SK-N-SH treated with all-trans-retinoic acid at 6 μM for 48 hours (cell line): ENCODE measurements around the gene FOSB.

Experiments used
- ARNTL ChIP-seq: fragments of 450-650 bp; formaldehyde crosslinking; IDR thresholded peaks from 2 replicates; pipeline ENCODE4 v1.5.0; 2020; ENCODE audit warnings: low read depth, mild to moderate bottlenecking, moderate library complexity, borderline replicate concordance
- ESRRG ChIP-seq: fragments of 250-450 bp; sonication (Bioruptor Pico); IDR thresholded peaks from 2 replicates; pipeline ENCODE4 v1.6.1; 2021; ENCODE audit warnings: mild to moderate bottlenecking
- OSR1 ChIP-seq: fragments of 250-450 bp; sonication (Bioruptor Pico); IDR thresholded peaks from 2 replicates; pipeline ENCODE4 v1.8.0; 2022; ENCODE audit warnings: moderate library complexity, mild to moderate bottlenecking, inconsistent platforms
- PATZ1 ChIP-seq: fragments of 250-450 bp; sonication (Bioruptor Pico); IDR thresholded peaks from 2 replicates; pipeline ENCODE4 v1.8.0; 2020; ENCODE audit warnings: mild to moderate bottlenecking, moderate library complexity, borderline replicate concordance
- POU6F1 ChIP-seq: fragments of 250-450 bp; sonication (Bioruptor Pico); IDR thresholded peaks from 2 replicates; pipeline ENCODE4 v1.8.0; 2021; ENCODE audit warnings: low read depth, mild to moderate bottlenecking, moderate library complexity, borderline replicate concordance
- TSHZ2 ChIP-seq: fragments of 250-450 bp; sonication (Bioruptor Pico); IDR thresholded peaks from 2 replicates; pipeline ENCODE4 v1.5.0; 2020; ENCODE audit warnings: mild to moderate bottlenecking, moderate library complexity
- ZC3H10 ChIP-seq: fragments of 250-450 bp; sonication (Bioruptor Pico); IDR thresholded peaks from 2 replicates; pipeline ENCODE4 v1.5.1; 2021; ENCODE audit warnings: mild to moderate bottlenecking, moderate library complexity
- ZFP3 ChIP-seq: fragments of 250-450 bp; sonication (Bioruptor Pico); IDR thresholded peaks from 2 replicates; pipeline ENCODE4 v1.5.0; 2020; ENCODE audit warnings: mild to moderate bottlenecking, moderate library complexity
- ZFP30 ChIP-seq: fragments of 450-650 bp; formaldehyde crosslinking; IDR thresholded peaks from 2 replicates; pipeline ENCODE4 v1.5.0; 2022; ENCODE audit warnings: mild to moderate bottlenecking, moderate library complexity
- ZNF565 ChIP-seq: fragments of 450-650 bp; formaldehyde crosslinking; conservative IDR thresholded peaks from 2 replicates; pipeline ENCODE4 v1.5.0; 2020; ENCODE audit warnings: low read depth, mild to moderate bottlenecking, moderate library complexity
- ZNF70 ChIP-seq: fragments of 450-650 bp; formaldehyde crosslinking; IDR thresholded peaks from 2 replicates; pipeline ENCODE4 v1.5.0; 2020; ENCODE audit warnings: mild to moderate bottlenecking, moderate library complexity
- ZNF8 ChIP-seq: fragments of 450-650 bp; formaldehyde crosslinking; IDR thresholded peaks from 2 replicates; pipeline ENCODE4 v1.5.0; 2020; ENCODE audit warnings: mild to moderate bottlenecking, moderate library complexity
- TF ChIP-seq, protein P1 (sequence below): fragments of 250-450 bp; sonication (Bioruptor Pico); IDR thresholded peaks from 2 replicates; pipeline ENCODE4 v1.5.1; 2020; ENCODE audit warnings: low read depth, mild to moderate bottlenecking, moderate library complexity

DNA sequence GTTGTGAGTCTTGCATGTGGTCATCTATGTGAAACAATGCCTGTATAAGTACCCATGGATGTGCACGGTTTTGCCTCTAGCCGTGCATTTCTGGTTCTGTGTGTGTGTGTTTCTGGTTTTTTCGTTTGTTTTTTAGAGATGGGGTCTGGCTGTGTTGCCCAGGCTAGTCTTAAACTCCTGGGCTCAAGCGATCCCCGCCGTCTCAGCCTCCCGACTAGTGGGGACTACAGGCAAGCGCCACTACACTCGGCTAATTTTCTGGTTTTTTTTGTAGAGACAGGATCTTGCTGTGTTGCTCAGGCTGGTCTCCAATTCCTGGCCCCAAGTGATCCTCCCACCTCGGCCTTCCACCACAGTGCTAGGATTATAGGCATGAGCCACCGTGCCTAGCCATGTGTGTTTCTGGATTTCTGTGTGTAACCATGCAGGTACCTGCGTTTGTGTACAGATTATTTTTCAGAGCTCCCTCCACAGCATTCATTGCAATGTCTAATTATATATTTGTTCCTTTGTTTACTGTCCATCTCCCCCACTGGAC, 15.9 kb upstream of the FOSB start:
- TF ChIP-seq ZFP3 (no peak), PATZ1 (no peak), ZC3H10 (no peak), ZNF70 (CRISPR knock-in tag) (no peak), ZNF8 (CRISPR knock-in tag) (no peak), ARNTL (CRISPR knock-in tag) (no peak), TSHZ2 (CRISPR knock-in tag) (no peak), OSR1 (CRISPR knock-in tag) (no peak), ZNF565 (CRISPR knock-in tag) (no peak), ESRRG (no peak), POU6F1 (no peak), ZFP30 (CRISPR knock-in tag) (no peak)
- TF ChIP-seq, protein P1, sequence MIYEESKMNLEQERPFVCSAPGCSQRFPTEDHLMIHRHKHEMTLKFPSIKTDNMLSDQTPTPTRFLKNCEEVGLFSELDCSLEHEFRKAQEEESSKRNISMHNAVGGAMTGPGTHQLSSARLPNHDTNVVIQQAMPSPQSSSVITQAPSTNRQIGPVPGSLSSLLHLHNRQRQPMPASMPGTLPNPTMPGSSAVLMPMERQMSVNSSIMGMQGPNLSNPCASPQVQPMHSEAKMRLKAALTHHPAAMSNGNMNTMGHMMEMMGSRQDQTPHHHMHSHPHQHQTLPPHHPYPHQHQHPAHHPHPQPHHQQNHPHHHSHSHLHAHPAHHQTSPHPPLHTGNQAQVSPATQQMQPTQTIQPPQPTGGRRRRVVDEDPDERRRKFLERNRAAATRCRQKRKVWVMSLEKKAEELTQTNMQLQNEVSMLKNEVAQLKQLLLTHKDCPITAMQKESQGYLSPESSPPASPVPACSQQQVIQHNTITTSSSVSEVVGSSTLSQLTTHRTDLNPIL (CRISPR knock-in tag), result no peak
